Hepatocyte (in vitro differentiated cells): ENCODE results near the gene PLPP6.

Experiments used
- CTCF ChIP-seq: fragments of 200-600 bp; sonication (generic); IDR thresholded peaks from 2 replicates; pipeline ENCODE4 v1.5.1; 2016; ENCODE audit warnings: antibody characterized with exemption, mild to moderate bottlenecking; ENCODE audit not compliant: poor library complexity
- EZH2 ChIP-seq: fragments of 200-600 bp; sonication (generic); IDR thresholded peaks from 2 replicates; pipeline ENCODE4 v1.6.1; 2016; ENCODE audit warnings: antibody characterized with exemption, mild to moderate bottlenecking, borderline replicate concordance

GRCh38 chr9:4706021-4706420 lies 43.9 kb downstream of the PLPP6 start:
- TF ChIP-seq CTCF, result no peak
- TF ChIP-seq EZH2, result no peak
